ENCODE results near the gene COL5A1.

Gene COL5A1

GRCh38 chr9:134814598-134815215 lies 173.1 kb downstream of the COL5A1 start:
- Histone ChIP-seq H3K27ac (replicated peaks) (no peak overlapping the region), H3K27me3 (ENCODE audit: insufficient read depth, poor library complexity, severe bottlenecking) (no peaks in the 10 kb centered on the region), H3K4me3 (replicated peaks; ENCODE audit: insufficient read depth, low read length) (no peak overlapping the region)
- TF ChIP-seq POLR2AphosphoS5 (IDR thresholded peaks at IDR 0.05; ENCODE audit: low read depth) (no peak), CTCF (IDR thresholded peaks at IDR 0.05; ENCODE audit: insufficient read depth, low read length) (no peak), SPI1 (IDR thresholded peaks at IDR 0.05; ENCODE audit: borderline replicate concordance, low read depth) (no peak), REST (IDR thresholded peaks at IDR 0.05; ENCODE audit: insufficient replicate concordance, low read depth) (no peak), GABPA (IDR thresholded peaks at IDR 0.05; ENCODE audit: low read depth) (no peak)
- DNase-seq (ENCODE audit: low read depth in 1 of 2, low spot score in 1 of 2) = no peak

GRCh38 chr9:134815435-134816214 lies 174.0 kb downstream of the COL5A1 start:
- DNase-seq (ENCODE audit: low read depth in 1 of 2, low spot score in 1 of 2) = no peak
- Histone ChIP-seq H3K27me3 (ENCODE audit: insufficient read depth, poor library complexity, severe bottlenecking) (no peaks in the 10 kb centered on the region), H3K27ac (replicated peaks) (no peak overlapping the region), H3K4me3 (replicated peaks; ENCODE audit: insufficient read depth, low read length) (no peak overlapping the region)
- no peak for TF ChIP-seq CTCF (IDR thresholded peaks at IDR 0.05; ENCODE audit: insufficient read depth, low read length)
- TF ChIP-seq SPI1 (IDR thresholded peaks at IDR 0.05; ENCODE audit: borderline replicate concordance, low read depth) = no peak
- TF ChIP-seq REST (IDR thresholded peaks at IDR 0.05; ENCODE audit: insufficient replicate concordance, low read depth) = no peak
- no peak for TF ChIP-seq GABPA (IDR thresholded peaks at IDR 0.05; ENCODE audit: low read depth)
- no peak for TF ChIP-seq POLR2AphosphoS5 (IDR thresholded peaks at IDR 0.05; ENCODE audit: low read depth)

- H3K27me3 ChIP-seq (ENCODE audit: insufficient read depth, poor library complexity, severe bottlenecking) = no peaks in the 10 kb centered on the region
- no peak overlapping the region for H3K4me3 ChIP-seq (replicated peaks; ENCODE audit: insufficient read depth, low read length)
- TF ChIP-seq GABPA (IDR thresholded peaks at IDR 0.05; ENCODE audit: low read depth) = no peak
- no peak for TF ChIP-seq CTCF (IDR thresholded peaks at IDR 0.05; ENCODE audit: insufficient read depth, low read length)
- TF ChIP-seq SPI1 (IDR thresholded peaks at IDR 0.05; ENCODE audit: borderline replicate concordance, low read depth) = no peak
- no peak for TF ChIP-seq POLR2AphosphoS5 (IDR thresholded peaks at IDR 0.05; ENCODE audit: low read depth)
- no peak for TF ChIP-seq REST (IDR thresholded peaks at IDR 0.05; ENCODE audit: insufficient replicate concordance, low read depth)
- no peak overlapping the region for H3K27ac ChIP-seq (replicated peaks)
- DNase-seq (ENCODE audit: low read depth in 1 of 2, low spot score in 1 of 2) = no peak
Measured at GRCh38 chr9:134816264-134816663, 174.7 kb downstream of the COL5A1 start.

Measured in HL-60 (cell line).